Skin epidermis (tissue), 12 donors: Measurements from ENCODE around the gene TM4SF5.

Experiments
- H3K27ac ChIP-seq, 21 experiments: fragments of 200-600 bp; sonication (generic) in 11 of 21; one replicate each; pipeline ENCODE4 v1.5.0; 2020; ENCODE audit warnings: mild to moderate bottlenecking in 3 of 21, inconsistent platforms in 2 of 21, moderate library complexity in 2 of 21
- H3K4me3 ChIP-seq, 7 experiments: fragments of 200-600 bp; sonication (generic) in 2 of 7; one replicate each; pipeline ENCODE4 v1.5.0; 2020; ENCODE audit warnings: inconsistent platforms in 2 of 7, mild to moderate bottlenecking in 2 of 7, moderate library complexity in 1 of 7

The TM4SF5 gene

DNA sequence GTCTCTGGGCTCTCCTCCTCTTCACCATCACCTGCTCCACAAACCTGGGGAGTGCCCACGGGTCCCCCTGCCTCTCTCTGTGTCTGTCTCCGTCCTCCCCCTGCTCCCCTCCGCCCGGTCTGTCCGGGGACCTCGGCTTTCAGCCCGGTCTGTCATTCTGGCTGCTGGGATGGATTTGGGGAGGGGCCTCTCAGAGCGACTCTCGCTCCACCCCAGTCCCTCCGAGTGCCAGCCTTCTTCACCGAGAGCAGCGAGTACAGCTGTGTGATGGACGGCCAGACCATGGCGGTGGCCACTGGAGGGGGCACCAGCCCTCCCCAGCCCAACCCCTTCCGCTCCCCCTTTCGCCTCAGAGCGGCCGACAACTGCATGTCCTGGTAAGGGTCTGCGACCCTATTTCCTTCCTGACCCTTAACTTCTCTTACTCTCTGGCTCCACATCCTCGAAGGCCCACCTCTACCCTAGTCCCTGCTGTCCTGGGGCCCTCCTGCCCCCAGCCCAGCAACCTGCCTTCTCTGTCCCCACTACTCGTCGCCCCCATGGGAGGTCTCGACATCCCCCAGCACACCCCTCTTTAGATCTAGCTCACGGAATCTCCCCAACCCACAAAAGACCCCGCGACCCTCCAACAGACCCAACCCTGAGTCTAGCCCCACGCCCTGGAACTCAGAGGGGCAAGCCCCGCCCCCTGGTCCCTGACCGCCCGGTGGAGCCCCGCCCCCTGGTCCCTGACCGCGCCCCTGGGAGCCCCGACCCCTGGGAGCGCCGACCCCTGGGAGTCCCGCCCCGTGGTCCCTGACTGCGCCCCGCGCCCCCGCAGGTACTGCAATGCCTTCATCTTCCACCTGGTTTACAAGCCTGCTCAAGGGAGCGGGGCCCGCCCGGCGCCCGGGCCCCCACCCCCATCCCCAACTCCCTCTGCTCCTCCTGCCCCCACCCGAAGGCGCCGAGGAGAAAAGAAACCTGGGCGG, 26.4 kb upstream of the TM4SF5 start:
- Histone ChIP-seq H3K27ac (no peak overlapping the region), H3K4me3 (no peak overlapping the region)

GRCh38 chr17:4747847-4748246, 23.8 kb upstream of the TM4SF5 start:
- no peak overlapping the region for H3K4me3 ChIP-seq
- H3K27ac ChIP-seq = peak overlapping the region in 5 of 21 experiments; percentile 5 to 46 (median 40)

- no peak overlapping the region for H3K4me3 ChIP-seq
- peak overlapping the region in 3 of 21 experiments; percentile 5 to 44 (median 44) for H3K27ac ChIP-seq
Observed at GRCh38 chr17:4748686-4749085, 23.0 kb upstream of the TM4SF5 start.

DNA sequence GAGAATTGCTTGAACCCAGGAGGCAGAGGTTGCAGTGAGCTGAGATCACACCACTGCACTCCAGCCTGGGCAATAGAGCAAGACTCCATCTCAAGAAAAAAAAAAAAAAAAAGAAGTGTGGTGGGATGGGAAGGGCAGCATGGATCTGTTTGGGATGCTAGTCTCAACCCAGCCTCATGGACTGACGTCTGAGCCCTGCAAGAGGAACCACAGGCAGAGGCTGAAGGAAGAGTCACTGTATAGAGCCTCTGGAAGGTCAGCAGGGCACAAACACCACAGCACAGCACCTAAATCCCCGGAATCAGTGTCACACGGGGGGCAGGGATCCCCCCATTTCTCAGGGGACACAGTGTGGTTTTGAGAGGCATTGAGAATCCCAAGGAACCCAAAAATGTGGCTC, 21.1 kb upstream of the TM4SF5 start:
- H3K27ac ChIP-seq = no peak overlapping the region
- H3K4me3 ChIP-seq = no peak overlapping the region

DNA sequence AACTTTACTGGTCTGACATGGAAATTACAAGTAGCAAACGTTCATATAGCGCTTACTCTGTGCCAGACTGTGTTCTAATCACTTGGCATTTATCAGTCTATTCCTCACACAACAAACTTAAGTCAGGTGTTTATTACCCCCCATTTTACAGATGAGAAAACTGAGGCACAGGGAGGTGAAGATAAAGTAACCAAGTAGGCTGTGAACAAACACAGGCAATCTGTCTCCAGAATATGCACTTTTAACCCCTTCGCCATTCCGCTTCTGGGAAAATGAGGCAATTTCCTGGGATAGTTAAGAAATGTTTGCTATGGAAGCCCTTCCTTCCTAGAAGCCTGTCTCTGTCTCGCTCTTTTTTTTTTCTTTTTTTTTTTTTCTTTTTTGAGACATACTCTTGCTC, 19.8 kb upstream of the TM4SF5 start:
- Histone ChIP-seq H3K4me3 (no peak overlapping the region), H3K27ac (no peak overlapping the region)

GRCh38 chr17:4753392-4753791, 18.3 kb upstream of the TM4SF5 start:
- H3K4me3 ChIP-seq = no peak overlapping the region
- no peak overlapping the region for H3K27ac ChIP-seq

GRCh38 chr17:4759776-4760236, 11.9 kb upstream of the TM4SF5 start:
- no peak overlapping the region for H3K4me3 ChIP-seq
- H3K27ac ChIP-seq = peak overlapping the region in 1 of 21 experiments; percentile 6

DNA sequence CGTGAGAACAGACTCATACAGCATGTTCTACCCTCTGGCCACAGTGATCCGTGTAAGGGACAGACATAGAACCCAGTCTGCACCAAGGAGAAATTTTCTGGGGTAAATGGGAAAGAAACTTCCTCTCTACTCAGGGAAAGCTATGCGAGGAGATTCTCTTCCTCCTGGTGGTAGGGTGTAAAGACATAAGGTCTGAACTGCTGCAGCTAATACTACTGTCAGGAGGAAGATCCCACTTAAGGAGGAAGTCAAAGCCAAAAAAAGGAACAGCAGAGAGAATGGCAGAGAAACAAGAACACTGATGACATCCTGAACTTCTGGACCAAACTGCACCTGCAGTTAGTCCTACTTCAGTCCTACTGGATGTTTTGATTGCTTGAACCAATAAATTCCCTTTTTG, 7.1 kb upstream of the TM4SF5 start:
- Histone ChIP-seq H3K4me3 (no peak overlapping the region), H3K27ac (peak overlapping the region in 4 of 21 experiments; percentile 14 to 58 (median 49))

DNA sequence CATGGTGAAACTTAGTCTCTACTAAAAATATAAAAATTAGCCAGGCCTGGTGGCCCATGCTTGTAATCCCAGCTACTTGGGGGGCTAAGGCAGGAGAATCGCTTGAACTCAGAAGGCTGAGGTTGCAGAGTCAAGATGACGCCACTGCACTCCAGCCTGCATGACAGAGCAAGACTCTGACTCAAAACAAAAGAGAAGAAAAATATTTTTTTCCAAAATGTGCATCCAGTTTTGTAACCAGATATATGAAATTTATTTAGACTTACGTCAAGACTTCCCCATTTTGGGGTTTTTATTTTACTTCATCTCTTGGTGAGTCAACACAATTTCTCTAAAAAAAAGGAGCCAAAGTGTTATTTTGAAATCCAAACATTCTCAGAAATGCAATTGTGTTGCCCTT, 5.5 kb upstream of the TM4SF5 start:
- peak overlapping the region in 10 of 21 experiments; percentile 8 to 72 (median 50) for H3K27ac ChIP-seq
- H3K4me3 ChIP-seq = no peak overlapping the region

DNA sequence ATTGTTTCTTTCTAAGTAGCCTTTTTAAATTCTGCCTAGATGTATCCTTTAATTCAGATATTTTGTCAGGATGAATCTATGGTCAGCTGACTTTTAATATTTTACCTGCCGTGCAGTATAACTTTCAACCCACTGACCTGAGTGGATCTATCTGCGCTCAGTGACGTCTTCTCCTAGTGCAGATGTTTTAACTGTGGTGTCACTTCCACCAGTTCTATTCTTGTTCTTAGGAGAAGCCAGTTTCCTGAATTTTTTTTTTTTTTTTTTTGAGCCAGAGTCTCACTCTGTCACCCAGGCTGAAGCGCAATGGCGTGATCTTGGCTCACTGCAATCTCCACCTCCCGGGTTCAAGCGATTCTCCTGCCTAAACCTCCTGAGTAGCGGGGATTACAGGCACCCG, 5.0 kb upstream of the TM4SF5 start:
- no peak overlapping the region for H3K4me3 ChIP-seq
- H3K27ac ChIP-seq = peak overlapping the region in 5 of 21 experiments; percentile 10 to 72 (median 26)

- H3K27ac ChIP-seq = peak overlapping the region in 1 of 21 experiments; percentile 15
- no peak overlapping the region for H3K4me3 ChIP-seq
Observed at GRCh38 chr17:4768298-4768697, 3.4 kb upstream of the TM4SF5 start.

DNA sequence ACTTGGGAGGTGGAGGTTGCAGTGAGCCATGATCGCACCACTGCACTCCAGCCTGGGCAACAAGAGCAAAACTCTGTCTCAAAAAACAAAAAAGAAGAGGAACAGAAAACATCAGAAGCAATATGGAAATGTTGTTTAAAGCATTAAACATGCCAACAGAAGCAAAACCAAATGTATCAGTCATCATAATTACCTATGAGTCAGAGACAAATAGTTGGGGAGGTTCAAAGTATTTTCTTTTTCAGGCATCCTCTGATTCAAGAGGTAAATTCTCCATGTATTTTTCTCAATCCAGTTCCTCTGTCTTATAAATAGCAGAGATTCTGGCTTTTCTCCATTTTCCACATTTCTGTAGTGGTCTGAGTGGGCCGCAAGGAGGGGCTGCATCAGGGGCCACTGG, 2.1 kb upstream of the TM4SF5 start:
- no peak overlapping the region for H3K4me3 ChIP-seq
- peak overlapping the region in 2 of 21 experiments; percentile 22 to 26 for H3K27ac ChIP-seq

DNA sequence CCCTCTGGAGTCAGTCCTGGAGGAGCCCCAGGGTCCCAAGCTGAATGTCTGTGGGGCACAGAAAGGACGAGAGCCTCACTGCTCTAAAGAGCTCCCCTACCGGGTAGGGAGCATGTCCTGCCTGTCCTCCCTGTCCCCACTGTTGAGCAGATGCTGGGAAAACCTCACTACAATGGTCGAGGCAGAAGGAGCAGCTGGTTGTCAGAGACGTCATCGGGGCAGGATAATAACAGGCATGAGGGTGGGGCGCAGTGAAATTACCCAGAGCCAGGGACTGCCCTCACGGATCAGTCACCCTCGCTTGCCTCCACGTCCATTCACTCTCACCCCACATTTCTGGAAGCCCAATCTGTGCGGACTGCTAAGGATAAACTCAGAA, 538 bp downstream of the TM4SF5 start:
- H3K27ac ChIP-seq = no peak overlapping the region
- H3K4me3 ChIP-seq = no peak overlapping the region

GRCh38 chr17:4777969-4778760, 6.5 kb downstream of the TM4SF5 start:
- Histone ChIP-seq H3K27ac (no peak overlapping the region), H3K4me3 (no peak overlapping the region)

GRCh38 chr17:4780325-4780955, 8.8 kb downstream of the TM4SF5 start:
- no peak overlapping the region for H3K27ac ChIP-seq
- no peak overlapping the region for H3K4me3 ChIP-seq

GRCh38 chr17:4782652-4783051, 11.0 kb downstream of the TM4SF5 start:
- H3K27ac ChIP-seq = no peak overlapping the region
- H3K4me3 ChIP-seq = no peak overlapping the region

DNA sequence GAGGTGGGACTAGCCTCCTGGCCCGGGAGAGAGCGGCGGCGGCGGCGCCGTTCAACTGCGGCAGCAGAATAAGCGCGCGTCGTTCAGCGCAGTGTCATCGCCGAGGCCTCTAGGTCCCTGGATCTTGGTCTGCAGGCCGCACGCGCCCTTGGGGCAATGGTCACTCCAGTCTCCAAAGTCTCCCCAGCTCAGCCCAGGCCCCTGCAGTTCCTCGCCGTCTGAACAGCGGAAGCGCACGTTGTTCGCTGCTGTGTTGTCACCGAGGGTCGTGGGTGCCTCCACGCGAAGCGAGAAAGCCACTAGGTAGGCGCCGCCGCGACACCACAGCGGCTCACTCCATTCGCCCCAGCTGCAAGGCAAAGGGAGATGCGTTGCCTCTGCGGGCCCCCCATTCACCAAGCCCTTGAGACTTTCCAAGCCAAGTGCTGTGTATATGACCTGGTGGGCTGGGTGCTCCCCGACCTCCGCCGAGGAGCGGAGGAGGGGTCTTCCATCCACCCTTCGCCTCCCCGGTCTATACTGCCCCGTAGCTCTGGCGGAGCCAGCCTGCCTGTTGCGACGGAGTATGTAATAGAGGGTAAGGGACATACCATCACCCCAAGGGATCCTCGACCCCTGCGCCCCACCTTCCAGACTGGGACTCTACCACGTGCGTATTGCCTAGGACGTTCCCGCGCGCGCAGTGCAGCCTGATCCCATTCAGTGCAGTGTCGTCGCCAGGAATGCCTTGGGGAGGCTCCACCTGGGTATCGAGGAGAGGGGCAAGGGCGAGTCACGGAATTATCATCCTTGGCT, 13.8 kb downstream of the TM4SF5 start:
- peak overlapping the region in 1 of 7 experiments; percentile 8 for H3K4me3 ChIP-seq
- H3K27ac ChIP-seq = peak overlapping the region in 1 of 21 experiments; percentile 26

DNA sequence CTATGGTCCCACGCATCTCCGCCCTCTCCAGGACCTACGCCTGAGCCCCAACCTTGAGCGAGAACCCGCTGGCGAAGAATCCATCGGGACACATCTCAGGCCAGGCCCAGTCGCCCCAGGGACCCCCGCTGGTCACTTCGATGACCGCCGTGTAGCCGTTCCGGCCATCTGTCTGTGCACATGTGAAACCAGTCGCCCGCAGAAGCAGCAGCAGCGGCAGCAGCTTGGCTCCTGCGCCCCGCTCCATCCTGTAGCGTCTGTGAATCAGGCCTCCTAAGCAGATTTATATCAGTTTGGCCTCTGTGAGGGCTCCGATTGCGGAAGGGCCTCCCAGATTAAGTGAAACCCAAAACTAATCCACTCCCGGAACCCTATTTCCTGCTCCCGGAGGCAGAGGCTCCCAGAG, 14.4 kb downstream of the TM4SF5 start, which contains the start of gene VMO1:
VMO1 (minus strand) TSS at position 259 of the 406 bp plus-strand sequence; CDS start at position 247, 12 bp downstream.
- H3K27ac ChIP-seq = peak within 1 kb of the TSS in 2 of 21 experiments; percentile 25 to 26
- peak within 1 kb of the TSS in 1 of 7 experiments; percentile 15 for H3K4me3 ChIP-seq

DNA sequence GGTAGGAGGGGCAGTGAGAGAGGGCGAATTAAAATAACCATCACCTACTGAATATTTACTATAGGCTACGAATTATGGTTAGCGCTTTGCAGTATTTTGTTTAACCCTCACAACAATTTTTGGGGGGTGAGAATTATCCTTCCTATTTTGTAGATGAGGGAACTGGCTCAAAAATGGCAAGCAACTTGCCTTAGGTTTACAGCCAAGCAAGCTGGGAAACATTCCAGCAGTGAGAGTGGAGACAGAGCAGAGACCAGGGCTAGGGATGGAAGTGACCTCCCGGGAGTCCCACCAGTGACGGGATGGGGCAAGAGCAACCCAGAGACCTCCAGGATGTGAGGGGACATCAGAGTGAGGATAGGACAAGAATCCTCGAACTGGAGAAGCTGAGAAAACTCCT, 14.8 kb downstream of the TM4SF5 start:
- Histone ChIP-seq H3K4me3 (peak overlapping the region in 1 of 7 experiments; percentile 8), H3K27ac (no peak overlapping the region)
